ENCODE results near the gene WWOX.

DNA sequence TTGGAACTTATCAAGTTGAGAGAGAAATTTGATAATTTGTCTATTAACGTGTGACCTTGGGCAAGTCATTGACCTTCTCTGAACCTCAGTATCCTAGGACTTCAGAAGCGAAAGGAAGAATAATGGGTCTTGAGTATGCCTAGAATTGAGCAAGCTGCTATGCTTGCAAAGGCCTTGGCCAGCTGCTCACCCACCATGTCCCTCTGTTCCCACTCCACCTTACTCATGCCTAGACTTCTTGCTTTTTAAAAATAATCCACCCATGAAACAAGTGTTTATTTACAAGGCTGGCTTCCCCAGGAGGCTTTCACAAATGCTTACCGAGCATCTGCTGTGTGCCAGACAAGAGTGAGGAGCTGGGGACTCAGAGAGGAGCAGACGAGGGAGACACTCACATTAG lies 910.4 kb downstream of the WWOX start:
- TF ChIP-seq, protein P1, sequence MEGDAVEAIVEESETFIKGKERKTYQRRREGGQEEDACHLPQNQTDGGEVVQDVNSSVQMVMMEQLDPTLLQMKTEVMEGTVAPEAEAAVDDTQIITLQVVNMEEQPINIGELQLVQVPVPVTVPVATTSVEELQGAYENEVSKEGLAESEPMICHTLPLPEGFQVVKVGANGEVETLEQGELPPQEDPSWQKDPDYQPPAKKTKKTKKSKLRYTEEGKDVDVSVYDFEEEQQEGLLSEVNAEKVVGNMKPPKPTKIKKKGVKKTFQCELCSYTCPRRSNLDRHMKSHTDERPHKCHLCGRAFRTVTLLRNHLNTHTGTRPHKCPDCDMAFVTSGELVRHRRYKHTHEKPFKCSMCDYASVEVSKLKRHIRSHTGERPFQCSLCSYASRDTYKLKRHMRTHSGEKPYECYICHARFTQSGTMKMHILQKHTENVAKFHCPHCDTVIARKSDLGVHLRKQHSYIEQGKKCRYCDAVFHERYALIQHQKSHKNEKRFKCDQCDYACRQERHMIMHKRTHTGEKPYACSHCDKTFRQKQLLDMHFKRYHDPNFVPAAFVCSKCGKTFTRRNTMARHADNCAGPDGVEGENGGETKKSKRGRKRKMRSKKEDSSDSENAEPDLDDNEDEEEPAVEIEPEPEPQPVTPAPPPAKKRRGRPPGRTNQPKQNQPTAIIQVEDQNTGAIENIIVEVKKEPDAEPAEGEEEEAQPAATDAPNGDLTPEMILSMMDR (IDR thresholded peaks at IDR 0.05; ENCODE audit: borderline replicate concordance, extremely low read depth, low read length, poor library complexity, severe bottlenecking): no peak
- no peak for TF ChIP-seq EZH2 (IDR thresholded peaks at IDR 0.05; ENCODE audit: borderline replicate concordance, low read depth, low read length, severe bottlenecking)
